ENCODE results near the gene ADGRA1. TPM values are rescaled to one million over a fixed set of nuclear protein-coding genes. Genes with fewer than 3 reads are reported as not detected.

The ADGRA1 gene
- total and polyA plus RNA-seq, 10 of the 15 experiments (the other 5 are each of a cell fraction or from before 2014, with no cell fraction given): not detected

- Histone ChIP-seq H3K79me2 (ENCODE audit: control insufficient read depth, insufficient read depth, low read length) (no peaks in the 10 kb centered on the region), H3K4me3 (no peak overlapping the region), H2AFZ (ENCODE audit: control insufficient read depth, low read depth, low read length) (no peak overlapping the region), H3K27ac (ENCODE audit: control insufficient read depth, insufficient read depth) (no peak overlapping the region), H3K9me3 (replicated peaks; ENCODE audit: control insufficient read depth, insufficient read depth, low read length) (peaks cover 4% of the 10 kb centered on the region; the same call in 1 of the 3 replicates), H3K36me3 (ENCODE audit: control insufficient read depth in 2 of 2, insufficient read depth in 2 of 2, low read length in 1 of 2) (no peaks in the 10 kb centered on the region), H3K4me1 (ENCODE audit: control insufficient read depth, insufficient read depth, low read length) (no peaks in the 10 kb centered on the region), H3K9ac (ENCODE audit: control insufficient read depth, insufficient read depth, low read length) (no peak overlapping the region), H3K4me2 (ENCODE audit: control insufficient read depth, insufficient read depth) (no peak overlapping the region), H4K20me1 (ENCODE audit: control insufficient read depth, insufficient read depth) (no peaks in the 10 kb centered on the region), H3K27me3 (replicated peaks in 1 of 2; ENCODE audit: control insufficient read depth in 2 of 2, insufficient read depth in 2 of 2, low read length in 1 of 2) (no peaks in the 10 kb centered on the region)
- WGBS (ENCODE audit: insufficient coverage, insufficient replicate concordance, low lambda C conversion rate, missing lambda C conversion rate): 68% methylated on average over 18 of the region's 18 CpGs
- ChIA-PET CTCF (no interaction called here), RAD21 (ENCODE audit: unreplicated experiment) (no interaction called here), POLR2A (no interaction called here), SMC1A (ENCODE audit: uncharacterized antibody, unreplicated experiment) (no interaction called here)
- TF ChIP-seq NRF1 (conservative IDR thresholded peaks at IDR 0.05; ENCODE audit: low read depth, low read length): no peak
- no peak for TF ChIP-seq RELB (IDR thresholded peaks at IDR 0.05; ENCODE audit: low read depth)
- DNase-seq (ENCODE audit: low read depth, low spot score): no peak
- BruUV-seq (replicated peaks): no TSS peak
- no peak for ATAC-seq
- in situ Hi-C loops (cut with MboI) (no loop called here), intact Hi-C loops (cut with micrococcal nuclease; ENCODE audit: unreplicated experiment) (no loop called here)
- no peak for FAIRE-seq
These were observed 26.5 kb downstream of the ADGRA1 start for GRCh38 chr10:133114251-133114650.

GRCh38 chr10:133114726-133115452 is 27.2 kb downstream of the ADGRA1 start:
- POLR2A ChIA-PET: no interaction called here
- FAIRE-seq: no peak
- in situ Hi-C loops (cut with MboI): no loop called here

More at GRCh38 chr10:133114726-133115452, 27.2 kb downstream of the ADGRA1 start:
- Histone ChIP-seq H3K4me1 (ENCODE audit: control insufficient read depth, insufficient read depth, low read length) (no peaks in the 10 kb centered on the region), H3K36me3 (ENCODE audit: control insufficient read depth in 2 of 2, insufficient read depth in 2 of 2, low read length in 1 of 2) (no peaks in the 10 kb centered on the region), H3K9me3 (replicated peaks; ENCODE audit: control insufficient read depth, insufficient read depth, low read length) (peaks cover 4% of the 10 kb centered on the region; the same call in 1 of the 3 replicates), H3K27ac (ENCODE audit: control insufficient read depth, insufficient read depth) (no peak overlapping the region), H3K4me2 (ENCODE audit: control insufficient read depth, insufficient read depth) (no peak overlapping the region), H3K79me2 (ENCODE audit: control insufficient read depth, insufficient read depth, low read length) (no peaks in the 10 kb centered on the region), H3K27me3 (replicated peaks in 1 of 2; ENCODE audit: control insufficient read depth in 2 of 2, insufficient read depth in 2 of 2, low read length in 1 of 2) (no peaks in the 10 kb centered on the region), H4K20me1 (ENCODE audit: control insufficient read depth, insufficient read depth) (no peaks in the 10 kb centered on the region), H3K4me3 (no peak overlapping the region), H3K9ac (ENCODE audit: control insufficient read depth, insufficient read depth, low read length) (no peak overlapping the region), H2AFZ (ENCODE audit: control insufficient read depth, low read depth, low read length) (no peak overlapping the region)
- ChIA-PET CTCF (no interaction called here), RAD21 (ENCODE audit: unreplicated experiment) (no interaction called here), SMC1A (ENCODE audit: uncharacterized antibody, unreplicated experiment) (no interaction called here)
- ATAC-seq (no peak), DNase-seq (ENCODE audit: low read depth, low spot score) (no peak)
- intact Hi-C loops (cut with micrococcal nuclease; ENCODE audit: unreplicated experiment): no loop called here
- no TSS peak for BruUV-seq (replicated peaks)
- WGBS (ENCODE audit: insufficient coverage, insufficient replicate concordance, low lambda C conversion rate, missing lambda C conversion rate): 52% methylated on average over 32 of the region's 33 CpGs
- no peak for TF ChIP-seq MLLT1 (IDR thresholded peaks at IDR 0.05)
- no peak for TF ChIP-seq CREM (IDR thresholded peaks at IDR 0.05; ENCODE audit: low read depth)
- no peak for TF ChIP-seq RAD51 (IDR thresholded peaks at IDR 0.05)
- TF ChIP-seq ATF3 (IDR thresholded peaks at IDR 0.05; ENCODE audit: borderline replicate concordance, extremely low read depth, low read depth, low read length): no peak
- no peak for TF ChIP-seq IKZF2 (IDR thresholded peaks at IDR 0.05)
- TF ChIP-seq ZNF274 (IDR thresholded peaks at IDR 0.05; ENCODE audit: insufficient read depth, insufficient read length): no peak
- TF ChIP-seq NFIC (IDR thresholded peaks at IDR 0.05; ENCODE audit: low read depth, low read length): no peak
- no peak for TF ChIP-seq SREBF2 (IDR thresholded peaks at IDR 0.05; ENCODE audit: low read length)
